Upper lobe of left lung (tissue), 6 donors: ENCODE results near the gene UTS2B. TPM values are rescaled to one million over a fixed set of nuclear protein-coding genes. Genes with fewer than 3 reads are reported as not detected.

Source experiments
- ATAC-seq, 2 donors: fragments of 200-7000 bp; cut with Tn5 transposase; one replicate each; pipeline ENCODE4 v1.9.1; 2022; ENCODE audit warnings: mild to moderate bottlenecking in 2 of 2, moderate library complexity in 2 of 2; ENCODE audit not compliant: low FRiP score in 2 of 2
- DNase-seq, 2 donors: peaks; one replicate each; pipeline ENCODE4 v3.0.0-alpha.2; 2019 to 2020
- H3K27ac ChIP-seq, 4 donors: fragments of 200-600 bp; sonication (generic); one replicate each; pipeline ENCODE4 v1.5.1; 2016 to 2019
- H3K27me3 ChIP-seq, 4 donors: fragments of 200-600 bp; sonication (generic); one replicate each; pipeline ENCODE4 v1.5.1; 2017 to 2019
- H3K36me3 ChIP-seq, 4 donors: fragments of 200-600 bp; sonication (generic); one replicate each; pipeline ENCODE4 v1.5.1; 2016 to 2019
- H3K4me1 ChIP-seq, 4 donors: fragments of 200-600 bp; sonication (generic); one replicate each; pipeline ENCODE4 v1.5.1; 2018 to 2019
- H3K4me3 ChIP-seq, 4 donors: fragments of 200-600 bp; sonication (generic); one replicate each; pipeline ENCODE4 v1.5.1; 2017 to 2019; ENCODE audit warnings: mild to moderate bottlenecking in 2 of 4, moderate library complexity in 1 of 4
- H3K9me3 ChIP-seq, 4 donors: fragments of 200-600 bp; sonication (generic); one replicate each; pipeline ENCODE4 v1.5.1; 2018 to 2019
- CTCF ChIP-seq, 6 experiments: fragments of 450-650 bp in 4 of 6; fragments of 200-600 bp in 2 of 6; sonication (generic) in 2 of 6; IDR thresholded peaks; one replicate each; pipeline ENCODE4 v1.5.1; 2016 to 2019; ENCODE audit warnings: antibody characterized with exemption in 6 of 6
- EP300 ChIP-seq, 4 donors: sonication (generic); formaldehyde crosslinking; IDR thresholded peaks; one replicate each; pipeline ENCODE4 v1.5.1; 2017; ENCODE audit warnings: antibody characterized with exemption in 4 of 4, control low read depth in 2 of 4
- POLR2A ChIP-seq, 4 donors: fragments of 450-650 bp; IDR thresholded peaks; one replicate each; pipeline ENCODE4 v1.5.1; 2016 to 2017; ENCODE audit warnings: antibody characterized with exemption in 4 of 4, mild to moderate bottlenecking in 2 of 4
- POLR2AphosphoS5 ChIP-seq, 2 donors: sonication (generic); formaldehyde crosslinking; IDR thresholded peaks; one replicate each; pipeline ENCODE4 v1.5.1; 2017; ENCODE audit warnings: antibody characterized with exemption in 2 of 2
- WGBS, 2 donors: methylation state at CpG; one replicate each; pipeline ENCODE4 v1.1.5; 2017 to 2018; 5-methylcytosine and 5-hydroxymethylcytosine counted together
- total RNA-seq, 6 donors: library from RNA; depleted of rRNA in 4 of 6; stranded (reverse); fragments of >200 nt in 4 of 6; gene quantifications; one replicate each; pipeline versions ENCODE4 v1.1.0 to v1.2.1, GENCODE V29; 2016 to 2021
- donor health status: DM: no; HTN: no; CAD: no; lungs with moderate emphysema.
- donor health status: DM: no; HTN: yes; CAD: no; lungs with severe emphysema.

UTS2B gene
- total RNA-seq, 6 donors from 2014 or later, result 0.37 to 0.98 (median 0.74) TPM; not detected in 3

GRCh38 chr3:191350396-191351090 is 20.2 kb upstream of the UTS2B start:
- ATAC-seq (no peak), DNase-seq (no peak)
- H3K36me3 ChIP-seq, result no peaks in the 10 kb centered on the region
- 34 to 44% methylated on average over 5 of the region's 5 CpGs for WGBS, 2 donors
- no peaks in the 10 kb centered on the region for H3K9me3 ChIP-seq
- TF ChIP-seq EP300 (IDR thresholded peaks at IDR 0.05), result no peak
- no peak for TF ChIP-seq POLR2A (IDR thresholded peaks at IDR 0.05)
- TF ChIP-seq POLR2AphosphoS5 (IDR thresholded peaks at IDR 0.05), result no peak
- no peak for TF ChIP-seq CTCF (IDR thresholded peaks at IDR 0.05)
- H3K27ac ChIP-seq, result peak overlapping the region in 3 of 4 donors; percentile 26 to 44 (median 29)
- H3K27me3 ChIP-seq, result no peaks in the 10 kb centered on the region
- peaks cover 37 to 47% (median 40%) of the 10 kb centered on the region in 4 donors for H3K4me1 ChIP-seq
- no peak overlapping the region for H3K4me3 ChIP-seq

- Histone ChIP-seq H3K9me3 (no peaks in the 10 kb centered on the region), H3K27ac (no peak overlapping the region), H3K36me3 (no peaks in the 10 kb centered on the region), H3K4me3 (no peak overlapping the region), H3K27me3 (no peaks in the 10 kb centered on the region), H3K4me1 (peaks cover 31 to 50% (median 42%) of the 10 kb centered on the region in 4 donors)
- ATAC-seq, result no peak
- whole genome bisulfite sequencing, 2 donors, result 79 to 91% methylated on average over 1 of the region's 1 CpG
- TF ChIP-seq POLR2AphosphoS5 (IDR thresholded peaks at IDR 0.05), result no peak
- no peak for TF ChIP-seq EP300 (IDR thresholded peaks at IDR 0.05)
- no peak for TF ChIP-seq CTCF (IDR thresholded peaks at IDR 0.05)
- TF ChIP-seq POLR2A (IDR thresholded peaks at IDR 0.05), result no peak
- DNase-seq, result no peak
Measured at GRCh38 chr3:191348098-191348497, 17.8 kb upstream of the UTS2B start.

GRCh38 chr3:191347228-191347627 is 16.9 kb upstream of the UTS2B start:
- DNase-seq (no peak), ATAC-seq (no peak)
- no peak overlapping the region for H3K27ac ChIP-seq
- H3K36me3 ChIP-seq, result no peaks in the 10 kb centered on the region
- no peaks in the 10 kb centered on the region for H3K9me3 ChIP-seq
- TF ChIP-seq EP300 (IDR thresholded peaks at IDR 0.05), result no peak
- TF ChIP-seq CTCF (IDR thresholded peaks at IDR 0.05), result no peak
- TF ChIP-seq POLR2A (IDR thresholded peaks at IDR 0.05), result no peak
- TF ChIP-seq POLR2AphosphoS5 (IDR thresholded peaks at IDR 0.05), result no peak
- 59 to 70% methylated on average over 3 of the region's 3 CpGs for WGBS, 2 donors
- H3K27me3 ChIP-seq, result no peaks in the 10 kb centered on the region
- H3K4me1 ChIP-seq, result peaks cover 34 to 51% (median 45%) of the 10 kb centered on the region in 4 donors
- no peak overlapping the region for H3K4me3 ChIP-seq

GRCh38 chr3:191345334-191345733 is 15.0 kb upstream of the UTS2B start:
- DNase-seq, result no peak
- 88 to 91% methylated on average over 5 of the region's 5 CpGs for whole genome bisulfite sequencing, 2 donors
- no peak for TF ChIP-seq POLR2AphosphoS5 (IDR thresholded peaks at IDR 0.05)
- no peak for TF ChIP-seq POLR2A (IDR thresholded peaks at IDR 0.05)
- no peak for TF ChIP-seq CTCF (IDR thresholded peaks at IDR 0.05)
- no peak for TF ChIP-seq EP300 (IDR thresholded peaks at IDR 0.05)
- Histone ChIP-seq H3K9me3 (no peaks in the 10 kb centered on the region), H3K4me1 (peaks cover 28 to 45% (median 34%) of the 10 kb centered on the region in 4 donors), H3K27ac (no peak overlapping the region), H3K4me3 (no peak overlapping the region), H3K27me3 (no peaks in the 10 kb centered on the region), H3K36me3 (no peaks in the 10 kb centered on the region)
- ATAC-seq, result no peak

GRCh38 chr3:191343913-191344312 is 13.6 kb upstream of the UTS2B start:
- 91 to 95% methylated on average over 5 of the region's 5 CpGs for WGBS, 2 donors
- Histone ChIP-seq H3K27ac (no peak overlapping the region), H3K4me3 (no peak overlapping the region), H3K4me1 (peaks cover 21 to 45% (median 29%) of the 10 kb centered on the region in 4 donors), H3K27me3 (no peaks in the 10 kb centered on the region), H3K36me3 (no peaks in the 10 kb centered on the region), H3K9me3 (no peaks in the 10 kb centered on the region)
- ATAC-seq (no peak), DNase-seq (no peak)
- no peak for TF ChIP-seq POLR2A (IDR thresholded peaks at IDR 0.05)
